Spleen (tissue), 11 donors: ENCODE measurements around the gene FXYD3. TPM values are rescaled to one million over a fixed set of nuclear protein-coding genes. Genes with fewer than 3 reads are reported as not detected.

Source experiments
- DNase-seq: peaks from one replicate; pipeline ENCODE4 v3.0.0-alpha.2; 2020
- H3K27ac ChIP-seq, 8 donors: fragments of 200-600 bp; sonication (generic) in 7 of 8; 1 replicate in 4 of 8; 2 replicates in 4 of 8; pipeline versions ENCODE4 v1.5.0 to v1.8.0; 2016 to 2021; ENCODE audit warnings: inconsistent platforms in 4 of 8, mild to moderate bottlenecking in 4 of 8, moderate library complexity in 1 of 8
- H3K27me3 ChIP-seq, 7 donors: fragments of 200-600 bp; sonication (generic) in 6 of 7; replicated peaks in 1 of 7; 1 replicate in 4 of 7; 2 replicates in 3 of 7; pipeline versions ENCODE4 v1.5.0 to v1.8.0; 2016 to 2021; ENCODE audit warnings: inconsistent platforms in 3 of 7, mild to moderate bottlenecking in 1 of 7
- H3K36me3 ChIP-seq, 6 donors: fragments of 200-600 bp; sonication (generic) in 5 of 6; 1 replicate in 4 of 6; 2 replicates in 2 of 6; pipeline versions ENCODE4 v1.5.0 to v1.8.0; 2016 to 2021; ENCODE audit warnings: inconsistent platforms in 2 of 6
- H3K4me1 ChIP-seq, 6 donors: fragments of 200-600 bp; sonication (generic) in 5 of 6; 1 replicate in 3 of 6; 2 replicates in 3 of 6; pipeline versions ENCODE4 v1.5.0 to v1.8.0; 2016 to 2021; ENCODE audit warnings: inconsistent platforms in 3 of 6
- H3K4me3 ChIP-seq, 8 donors: fragments of 200-600 bp; sonication (generic) in 7 of 8; 1 replicate in 4 of 8; 2 replicates in 4 of 8; pipeline versions ENCODE4 v1.5.0 to v1.8.0; 2016 to 2021; ENCODE audit warnings: inconsistent platforms in 4 of 8, mild to moderate bottlenecking in 4 of 8, moderate library complexity in 2 of 8
- H3K9me3 ChIP-seq, 8 donors: fragments of 200-600 bp; sonication (generic) in 7 of 8; 1 replicate in 4 of 8; 2 replicates in 4 of 8; pipeline versions ENCODE4 v1.5.0 to v1.8.0; 2016 to 2021; ENCODE audit warnings: inconsistent platforms in 4 of 8
- CTCF ChIP-seq, 11 experiments: fragments of 200-600 bp in 7 of 11; fragments of 450-650 bp in 4 of 11; sonication (generic) in 4 of 11; IDR thresholded peaks in 8 of 11; conservative IDR thresholded peaks in 3 of 11; 1 replicate in 7 of 11; 2 replicates in 4 of 11; pipeline versions ENCODE4 v1.4.0 to v1.8.0; 2016 to 2021; ENCODE audit warnings: antibody characterized with exemption in 11 of 11, inconsistent platforms in 4 of 11, mild to moderate bottlenecking in 1 of 11
- POLR2A ChIP-seq, 3 donors: fragments of 450-650 bp; IDR thresholded peaks; one replicate each; pipeline ENCODE4 v1.5.1; 2017; ENCODE audit warnings: antibody characterized with exemption in 3 of 3, mild to moderate bottlenecking in 1 of 3
- POLR2AphosphoS5 ChIP-seq, 3 donors: sonication (generic); formaldehyde crosslinking; IDR thresholded peaks; one replicate each; pipeline ENCODE4 v1.5.1; 2017; ENCODE audit warnings: antibody characterized with exemption in 3 of 3
- WGBS, 5 donors: extraction: QIAGEN DNeasy Blood & Tissue Kit in 3 of 5; methylation state at CpG; one replicate each; pipeline versions ENCODE4 v1.1.5 to v1.1.7; 2013 to 2018; 5-methylcytosine and 5-hydroxymethylcytosine counted together
- intact Hi-C: fragments of 100-400 bp; cut with DNase I; formaldehyde crosslinking; loops from one replicate; pipeline ENCODE4 v1.15.0; 2023; ENCODE audit warnings: low total_unique reads
- polyA plus RNA-seq, 3 donors: library from polyadenylated mRNA; stranded (reverse); fragments of 200-250 nt; gene quantifications; one replicate each; pipeline ENCODE4 v1.2.1, GENCODE V29; 2013
- total RNA-seq, 7 donors: library from RNA; depleted of rRNA in 3 of 7; stranded (reverse); fragments of >200 nt in 3 of 7; fragmentation: NEBNext Ultra II Directional in 4 of 7; extraction: Animal tissue kit (Norgen Biotek cat#: 25700) in 4 of 7; gene quantifications; one replicate each; pipeline versions ENCODE4 v1.1.0 to v1.2.1, GENCODE V29; 2016 to 2021
- donor health status: healthy with polysubstance abuse.
- donor health status: DM: no; HTN: no; CAD: no; lungs with moderate emphysema.
- donor health status: DM: no; HTN: no; CAD: no.
- donor health status: Bipolar disorder and iron deficiency.
- donor health status: healthy.
- donor health status: DM: no; HTN: no; CAD: no.
- donor health status: DM: yes; HTN: yes; CAD: no.

Gene FXYD3
- total and polyA plus RNA-seq, 10 donors: 0.33 to 1.5 (median 0.70) TPM; not detected in 7

GRCh38 chr19:35095667-35096368, 19.8 kb upstream of the FXYD3 start:
- no peaks in the 10 kb centered on the region for H3K36me3 ChIP-seq
- TF ChIP-seq CTCF (IDR thresholded peaks at IDR 0.05 in 8 of 11, conservative IDR thresholded peaks at IDR 0.05 in 3 of 11) (no peak), POLR2A (IDR thresholded peaks at IDR 0.05) (no peak), POLR2AphosphoS5 (IDR thresholded peaks at IDR 0.05) (no peak)

GRCh38 chr19:35098413-35099049, 17.1 kb upstream of the FXYD3 start:
- no peak overlapping the region for H3K4me3 ChIP-seq
- H3K36me3 ChIP-seq: no peaks in the 10 kb centered on the region
- intact Hi-C loops: no loop called here
- no peak for DNase-seq
- TF ChIP-seq POLR2AphosphoS5 (IDR thresholded peaks at IDR 0.05): no peak
- TF ChIP-seq CTCF (IDR thresholded peaks at IDR 0.05 in 8 of 11, conservative IDR thresholded peaks at IDR 0.05 in 3 of 11): no peak
- TF ChIP-seq POLR2A (IDR thresholded peaks at IDR 0.05): no peak
- H3K9me3 ChIP-seq: no peaks in the 10 kb centered on the region
- WGBS, 5 donors: 85 to 91% (median 87%) methylated on average over 24 to 29 of the region's 29 CpGs
- H3K27ac ChIP-seq: no peak overlapping the region
- H3K4me1 ChIP-seq: no peaks in the 10 kb centered on the region
- H3K27me3 ChIP-seq: no peaks in the 10 kb centered on the region

More at GRCh38 chr19:35095667-35096368, 19.8 kb upstream of the FXYD3 start:
- Histone ChIP-seq H3K9me3 (no peaks in the 10 kb centered on the region), H3K4me1 (peaks cover 0 to 5% (median 4%) of the 10 kb centered on the region in 6 donors), H3K27me3 (peaks cover 0 to 7% (median 3%) of the 10 kb centered on the region in 7 donors), H3K4me3 (no peak overlapping the region), H3K27ac (no peak overlapping the region)
- intact Hi-C loops: no loop called here
- no peak for DNase-seq
- 74 to 85% (median 82%) methylated on average over 8 of the region's 8 CpGs for WGBS, 5 donors

- 81 to 88% (median 83%) methylated on average over 19 to 21 of the region's 21 CpGs for WGBS, 5 donors
- H3K4me1 ChIP-seq: no peaks in the 10 kb centered on the region
- DNase-seq: no peak
- H3K36me3 ChIP-seq: no peaks in the 10 kb centered on the region
- H3K4me3 ChIP-seq: no peak overlapping the region
- TF ChIP-seq POLR2AphosphoS5 (IDR thresholded peaks at IDR 0.05) (no peak), POLR2A (IDR thresholded peaks at IDR 0.05) (no peak), CTCF (IDR thresholded peaks at IDR 0.05 in 8 of 11, conservative IDR thresholded peaks at IDR 0.05 in 3 of 11) (no peak)
- intact Hi-C loops: no loop called here
- no peak overlapping the region for H3K27ac ChIP-seq
- H3K9me3 ChIP-seq: no peaks in the 10 kb centered on the region
- no peaks in the 10 kb centered on the region for H3K27me3 ChIP-seq
Observed at GRCh38 chr19:35099155-35099896, 16.3 kb upstream of the FXYD3 start.

- intact Hi-C loops: no loop called here
- H3K36me3 ChIP-seq: no peaks in the 10 kb centered on the region
Observed at GRCh38 chr19:35099897-35100275, 15.7 kb upstream of the FXYD3 start.

More at GRCh38 chr19:35099897-35100275, 15.7 kb upstream of the FXYD3 start:
- H3K27ac ChIP-seq: no peak overlapping the region
- H3K4me3 ChIP-seq: no peak overlapping the region
- H3K4me1 ChIP-seq: no peaks in the 10 kb centered on the region
- 86 to 94% (median 93%) methylated on average over 12 to 13 of the region's 13 CpGs for WGBS, 5 donors
- H3K9me3 ChIP-seq: no peaks in the 10 kb centered on the region
- TF ChIP-seq CTCF (IDR thresholded peaks at IDR 0.05 in 8 of 11, conservative IDR thresholded peaks at IDR 0.05 in 3 of 11): no peak
- no peak for TF ChIP-seq POLR2A (IDR thresholded peaks at IDR 0.05)
- no peak for TF ChIP-seq POLR2AphosphoS5 (IDR thresholded peaks at IDR 0.05)
- H3K27me3 ChIP-seq: no peaks in the 10 kb centered on the region
- no peak for DNase-seq
